SK-N-SH treated with all-trans-retinoic acid at 6 μM for 48 hours (cell line): ENCODE data around the gene TRIM45.
"Not testable (repeated sequence)": the region's sequence is repeated elsewhere in the genome, so short reads cannot be mapped to it uniquely, and the experiment has no call there.

Experiments
- ATAC-seq: fragments of 200-7000 bp; cut with Tn5 transposase; 3 replicates; pipeline ENCODE4 v1.9.1; 2020; ENCODE audit warnings: mild to moderate bottlenecking, moderate library complexity
- ARNTL ChIP-seq: fragments of 450-650 bp; formaldehyde crosslinking; IDR thresholded peaks from 2 replicates; pipeline ENCODE4 v1.5.0; 2020; ENCODE audit warnings: low read depth, mild to moderate bottlenecking, moderate library complexity, borderline replicate concordance
- BACH2 ChIP-seq: fragments of 250-450 bp; sonication (Bioruptor Pico); IDR thresholded peaks from 2 replicates; pipeline ENCODE4 v1.9.0; 2021; ENCODE audit warnings: mild to moderate bottlenecking, borderline replicate concordance
- CSDC2 ChIP-seq: fragments of 250-450 bp; sonication (Bioruptor Pico); IDR thresholded peaks from 2 replicates; pipeline ENCODE4 v1.5.0; 2020; ENCODE audit warnings: mild to moderate bottlenecking, moderate library complexity
- GLIS3 ChIP-seq: fragments of 250-450 bp; sonication (Bioruptor Pico); IDR thresholded peaks from 2 replicates; pipeline ENCODE4 v1.5.0; 2020; ENCODE audit warnings: mild to moderate bottlenecking, moderate library complexity
- ISL1 ChIP-seq: fragments of 250-450 bp; sonication (Bioruptor Pico); IDR thresholded peaks from 2 replicates; pipeline ENCODE4 v2.1.2; 2022; ENCODE audit warnings: mild to moderate bottlenecking, moderate library complexity
- OSR1 ChIP-seq: fragments of 250-450 bp; sonication (Bioruptor Pico); IDR thresholded peaks from 2 replicates; pipeline ENCODE4 v1.8.0; 2022; ENCODE audit warnings: moderate library complexity, mild to moderate bottlenecking, inconsistent platforms
- PATZ1 ChIP-seq: fragments of 250-450 bp; sonication (Bioruptor Pico); IDR thresholded peaks from 2 replicates; pipeline ENCODE4 v1.8.0; 2020; ENCODE audit warnings: mild to moderate bottlenecking, moderate library complexity, borderline replicate concordance
- POU6F1 ChIP-seq: fragments of 250-450 bp; sonication (Bioruptor Pico); IDR thresholded peaks from 2 replicates; pipeline ENCODE4 v1.8.0; 2021; ENCODE audit warnings: low read depth, mild to moderate bottlenecking, moderate library complexity, borderline replicate concordance
- PPARA ChIP-seq: fragments of 250-450 bp; sonication (Bioruptor Pico); IDR thresholded peaks from 2 replicates; pipeline ENCODE4 v1.5.0; 2020; ENCODE audit warnings: mild to moderate bottlenecking, borderline replicate concordance
- SNAI2 ChIP-seq: fragments of 250-450 bp; sonication (Bioruptor Pico); IDR thresholded peaks from 2 replicates; pipeline ENCODE4 v1.5.0; 2020; ENCODE audit warnings: mild to moderate bottlenecking, moderate library complexity
- TCF4 ChIP-seq: fragments of 250-450 bp; sonication (Bioruptor Pico); IDR thresholded peaks from 2 replicates; pipeline ENCODE4 v1.8.0; 2021; ENCODE audit warnings: mild to moderate bottlenecking, moderate library complexity, borderline replicate concordance
- TOX ChIP-seq: fragments of 250-450 bp; sonication (Bioruptor Pico); IDR thresholded peaks from 2 replicates; pipeline ENCODE4 v1.8.0; 2021; ENCODE audit warnings: mild to moderate bottlenecking, moderate library complexity, borderline replicate concordance
- ZC3H10 ChIP-seq: fragments of 250-450 bp; sonication (Bioruptor Pico); IDR thresholded peaks from 2 replicates; pipeline ENCODE4 v1.5.1; 2021; ENCODE audit warnings: mild to moderate bottlenecking, moderate library complexity
- ZFP30 ChIP-seq: fragments of 450-650 bp; formaldehyde crosslinking; IDR thresholded peaks from 2 replicates; pipeline ENCODE4 v1.5.0; 2022; ENCODE audit warnings: mild to moderate bottlenecking, moderate library complexity
- ZNF565 ChIP-seq: fragments of 450-650 bp; formaldehyde crosslinking; conservative IDR thresholded peaks from 2 replicates; pipeline ENCODE4 v1.5.0; 2020; ENCODE audit warnings: low read depth, mild to moderate bottlenecking, moderate library complexity
- ZNF70 ChIP-seq: fragments of 450-650 bp; formaldehyde crosslinking; IDR thresholded peaks from 2 replicates; pipeline ENCODE4 v1.5.0; 2020; ENCODE audit warnings: mild to moderate bottlenecking, moderate library complexity
- TF ChIP-seq, protein P1 (sequence below): fragments of 250-450 bp; sonication (Bioruptor Pico); IDR thresholded peaks from 2 replicates; pipeline ENCODE4 v1.5.0; 2020; ENCODE audit warnings: mild to moderate bottlenecking, moderate library complexity
- TF ChIP-seq, protein P2 (sequence below): fragments of 250-450 bp; sonication (Bioruptor Pico); IDR thresholded peaks from 2 replicates; pipeline ENCODE4 v1.5.1; 2021; ENCODE audit warnings: mild to moderate bottlenecking, moderate library complexity

Gene TRIM45

DNA sequence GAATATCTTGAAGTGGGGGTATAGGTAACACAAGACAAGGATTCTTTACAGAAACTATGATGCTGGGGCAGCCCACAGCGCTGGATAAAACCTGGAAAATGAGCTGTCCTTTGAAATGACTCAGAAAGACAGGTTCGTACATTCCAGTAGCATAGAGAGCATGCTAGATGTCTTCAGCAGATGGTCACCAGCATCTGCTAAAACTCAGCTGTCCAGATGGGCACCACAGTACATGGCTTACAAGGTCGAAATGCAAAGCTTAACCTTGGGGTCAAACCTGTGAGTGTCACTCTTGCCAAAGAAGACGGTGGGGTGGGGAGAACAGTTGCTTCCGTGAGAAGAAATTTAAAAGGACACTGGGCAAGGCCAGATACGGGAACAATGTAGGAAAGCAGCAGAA lies 41.3 kb upstream of the TRIM45 start:
- ATAC-seq = no peak
- TF ChIP-seq PPARA (no peak), OSR1 (CRISPR knock-in tag) (no peak), ZNF70 (CRISPR knock-in tag) (no peak), ISL1 (CRISPR knock-in tag) (no peak), BACH2 (CRISPR knock-in tag) (no peak), PATZ1 (no peak), GLIS3 (CRISPR knock-in tag) (no peak), ZFP30 (CRISPR knock-in tag) (no peak), CSDC2 (no peak)

DNA sequence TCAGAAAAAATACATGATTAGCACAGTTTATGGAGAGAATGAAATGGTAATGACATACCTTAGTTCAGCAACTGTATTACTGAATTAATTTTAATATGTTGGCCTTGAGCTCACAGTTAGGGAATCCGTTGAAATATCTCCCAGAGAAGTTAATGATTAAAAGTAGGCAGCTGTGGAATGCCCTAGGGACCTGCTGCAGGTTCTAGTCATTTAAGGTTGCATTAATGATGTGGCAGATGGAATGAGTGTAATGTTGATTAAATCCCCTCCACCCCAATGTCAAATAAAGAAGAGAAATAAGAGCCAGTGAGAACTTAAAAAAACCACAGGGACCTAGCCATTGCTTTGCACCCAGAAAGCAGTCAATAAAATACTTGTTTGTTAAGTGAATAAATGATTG lies 40.3 kb upstream of the TRIM45 start:
- TF ChIP-seq TOX (CRISPR knock-in tag) = no peak
- no peak for TF ChIP-seq PPARA
- TF ChIP-seq GLIS3 (CRISPR knock-in tag) = no peak
- no peak for TF ChIP-seq BACH2 (CRISPR knock-in tag)
- TF ChIP-seq, protein P1, sequence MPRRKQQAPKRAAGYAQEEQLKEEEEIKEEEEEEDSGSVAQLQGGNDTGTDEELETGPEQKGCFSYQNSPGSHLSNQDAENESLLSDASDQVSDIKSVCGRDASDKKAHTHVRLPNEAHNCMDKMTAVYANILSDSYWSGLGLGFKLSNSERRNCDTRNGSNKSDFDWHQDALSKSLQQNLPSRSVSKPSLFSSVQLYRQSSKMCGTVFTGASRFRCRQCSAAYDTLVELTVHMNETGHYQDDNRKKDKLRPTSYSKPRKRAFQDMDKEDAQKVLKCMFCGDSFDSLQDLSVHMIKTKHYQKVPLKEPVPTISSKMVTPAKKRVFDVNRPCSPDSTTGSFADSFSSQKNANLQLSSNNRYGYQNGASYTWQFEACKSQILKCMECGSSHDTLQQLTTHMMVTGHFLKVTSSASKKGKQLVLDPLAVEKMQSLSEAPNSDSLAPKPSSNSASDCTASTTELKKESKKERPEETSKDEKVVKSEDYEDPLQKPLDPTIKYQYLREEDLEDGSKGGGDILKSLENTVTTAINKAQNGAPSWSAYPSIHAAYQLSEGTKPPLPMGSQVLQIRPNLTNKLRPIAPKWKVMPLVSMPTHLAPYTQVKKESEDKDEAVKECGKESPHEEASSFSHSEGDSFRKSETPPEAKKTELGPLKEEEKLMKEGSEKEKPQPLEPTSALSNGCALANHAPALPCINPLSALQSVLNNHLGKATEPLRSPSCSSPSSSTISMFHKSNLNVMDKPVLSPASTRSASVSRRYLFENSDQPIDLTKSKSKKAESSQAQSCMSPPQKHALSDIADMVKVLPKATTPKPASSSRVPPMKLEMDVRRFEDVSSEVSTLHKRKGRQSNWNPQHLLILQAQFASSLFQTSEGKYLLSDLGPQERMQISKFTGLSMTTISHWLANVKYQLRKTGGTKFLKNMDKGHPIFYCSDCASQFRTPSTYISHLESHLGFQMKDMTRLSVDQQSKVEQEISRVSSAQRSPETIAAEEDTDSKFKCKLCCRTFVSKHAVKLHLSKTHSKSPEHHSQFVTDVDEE = no peak
- no peak for TF ChIP-seq ZFP30 (CRISPR knock-in tag)
- no peak for TF ChIP-seq ISL1 (CRISPR knock-in tag)
- no peak for TF ChIP-seq OSR1 (CRISPR knock-in tag)
- TF ChIP-seq ARNTL (CRISPR knock-in tag) = no peak
- no peak for ATAC-seq

DNA sequence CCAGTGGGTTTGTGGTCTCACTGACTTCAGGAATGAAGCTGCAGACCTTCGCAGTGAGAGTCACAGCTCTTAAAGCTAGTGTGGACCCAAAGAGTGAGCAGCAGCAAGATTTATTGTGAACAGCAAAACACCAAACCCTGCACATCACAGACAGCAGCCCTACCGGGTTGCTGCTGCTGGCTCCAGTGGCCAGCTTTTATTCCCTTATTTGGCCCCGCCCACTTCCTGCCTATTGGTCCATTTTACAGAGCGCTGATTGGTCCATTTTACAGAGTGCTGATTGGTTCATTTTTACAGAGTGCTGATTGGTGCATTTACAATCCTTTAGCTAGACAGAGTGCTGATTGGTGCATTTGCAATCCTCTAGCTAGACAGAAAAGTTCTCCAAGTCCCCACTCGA lies 29.8 kb upstream of the TRIM45 start:
- ATAC-seq = not testable (repeated sequence)

DNA sequence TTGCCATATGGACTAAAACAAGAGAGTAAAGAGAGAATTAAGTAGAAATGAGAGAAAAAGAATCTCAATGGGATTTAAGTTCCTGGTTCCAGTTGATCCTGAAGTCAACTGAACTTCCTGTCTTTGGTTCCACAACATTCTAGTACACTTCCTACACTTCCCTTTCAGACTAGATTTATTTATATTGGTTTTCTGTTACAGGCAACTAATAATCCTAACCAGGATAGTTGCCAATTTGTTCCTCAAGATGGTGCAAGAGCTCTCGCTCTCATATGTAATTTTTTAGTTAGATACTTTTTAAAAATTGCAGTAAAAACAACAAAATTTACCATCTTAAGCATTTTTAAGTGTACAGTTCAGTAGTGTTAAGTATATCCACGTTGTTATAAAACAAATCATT lies 28.8 kb upstream of the TRIM45 start:
- no peak for TF ChIP-seq ZC3H10
- TF ChIP-seq BACH2 (CRISPR knock-in tag) = no peak
- no peak for TF ChIP-seq POU6F1 (CRISPR knock-in tag)
- no peak for TF ChIP-seq CSDC2
- TF ChIP-seq PATZ1 = no peak
- TF ChIP-seq, protein P2, sequence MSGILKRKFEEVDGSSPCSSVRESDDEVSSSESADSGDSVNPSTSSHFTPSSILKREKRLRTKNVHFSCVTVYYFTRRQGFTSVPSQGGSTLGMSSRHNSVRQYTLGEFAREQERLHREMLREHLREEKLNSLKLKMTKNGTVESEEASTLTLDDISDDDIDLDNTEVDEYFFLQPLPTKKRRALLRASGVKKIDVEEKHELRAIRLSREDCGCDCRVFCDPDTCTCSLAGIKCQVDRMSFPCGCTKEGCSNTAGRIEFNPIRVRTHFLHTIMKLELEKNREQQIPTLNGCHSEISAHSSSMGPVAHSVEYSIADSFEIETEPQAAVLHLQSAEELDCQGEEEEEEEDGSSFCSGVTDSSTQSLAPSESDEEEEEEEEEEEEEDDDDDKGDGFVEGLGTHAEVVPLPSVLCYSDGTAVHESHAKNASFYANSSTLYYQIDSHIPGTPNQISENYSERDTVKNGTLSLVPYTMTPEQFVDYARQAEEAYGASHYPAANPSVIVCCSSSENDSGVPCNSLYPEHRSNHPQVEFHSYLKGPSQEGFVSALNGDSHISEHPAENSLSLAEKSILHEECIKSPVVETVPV (CRISPR knock-in tag) = no peak
- TF ChIP-seq, all 23 proteins: peak for 0
- no peak for ATAC-seq

DNA sequence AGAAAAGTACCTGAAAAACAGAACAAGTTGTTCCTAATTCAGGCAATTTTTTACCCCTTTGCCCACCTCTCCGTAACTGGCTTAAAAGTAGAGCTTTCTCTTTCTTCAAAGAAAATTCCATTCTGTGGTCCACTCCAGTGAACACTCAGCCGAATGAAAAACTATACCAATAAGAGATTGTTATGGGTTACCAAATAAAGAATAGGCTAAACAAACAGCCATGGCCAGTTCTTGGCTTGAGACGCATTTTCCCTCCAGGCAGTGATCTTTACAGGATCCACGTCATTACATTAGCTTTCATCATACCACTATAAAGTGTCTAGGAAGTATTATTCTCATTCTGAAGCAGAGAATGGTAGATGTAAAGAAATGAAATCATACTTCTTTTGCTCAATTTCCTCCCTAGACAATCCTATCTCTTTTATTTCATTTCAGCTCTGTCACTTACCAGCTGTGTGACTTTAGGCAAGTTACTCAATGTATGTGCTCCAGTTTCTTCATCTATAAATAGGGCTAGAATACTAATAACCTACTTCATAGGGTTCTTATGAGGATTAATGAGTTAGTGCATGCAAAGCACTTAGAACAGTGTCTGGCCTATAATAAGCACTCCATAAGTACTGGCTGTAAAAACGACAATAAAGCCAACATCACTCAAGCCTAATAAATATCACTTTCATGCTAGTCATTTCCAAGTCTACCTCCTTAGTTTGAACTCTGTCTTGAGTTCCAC lies 26.5 kb upstream of the TRIM45 start:
- no peak for ATAC-seq
- TF ChIP-seq SNAI2 (CRISPR knock-in tag) (no peak), ZNF565 (CRISPR knock-in tag) (no peak), POU6F1 (CRISPR knock-in tag) (no peak), TCF4 (no peak), ZFP30 (CRISPR knock-in tag) (no peak), ZC3H10 (no peak), CSDC2 (no peak)
- TF ChIP-seq, all 23 proteins: peak for 0
